GM21717 (cell line): ENCODE data around the gene EVX2.

ENCODE experiments used
- ATAC-seq: cut with Tn5 transposase; IDR thresholded peaks from one replicate; pipeline ENCODE4 v1.9.1; 2021; ENCODE audit warnings: mild to moderate bottlenecking, moderate library complexity; ENCODE audit not compliant: unreplicated experiment

EVX2 gene

GRCh38 chr2:176122052-176122682, 38.4 kb upstream of the EVX2 start:
- no peak for ATAC-seq

- ATAC-seq = no peak
Observed at GRCh38 chr2:176121190-176122051, 37.7 kb upstream of the EVX2 start.

GRCh38 chr2:176120364-176121189, 36.8 kb upstream of the EVX2 start:
- no peak for ATAC-seq

- no peak for ATAC-seq
Observed at GRCh38 chr2:176118601-176119339, 35.0 kb upstream of the EVX2 start.

GRCh38 chr2:176117823-176118371, 34.1 kb upstream of the EVX2 start:
- ATAC-seq = no peak

GRCh38 chr2:176117162-176117822, 33.5 kb upstream of the EVX2 start:
- no peak for ATAC-seq

- no peak for ATAC-seq
Observed at GRCh38 chr2:176115883-176116813, 32.4 kb upstream of the EVX2 start, which contains the start of gene HOXD10. Gene HOXD10 (plus strand): TSS chr2:176116778. CDS start chr2:176116834, 56 bp downstream.

GRCh38 chr2:176114930-176115625, 31.3 kb upstream of the EVX2 start:
- ATAC-seq = no peak

- ATAC-seq = no peak
Observed at GRCh38 chr2:176114120-176114929, 30.6 kb upstream of the EVX2 start.

GRCh38 chr2:176112375-176113302, 28.9 kb upstream of the EVX2 start:
- ATAC-seq = no peak

GRCh38 chr2:176111846-176112374, 28.1 kb upstream of the EVX2 start:
- ATAC-seq = no peak

GRCh38 chr2:176111309-176111663, 27.5 kb upstream of the EVX2 start:
- ATAC-seq = no peak

GRCh38 chr2:176110415-176111308, 26.9 kb upstream of the EVX2 start:
- no peak for ATAC-seq

- ATAC-seq = no peak
Observed at GRCh38 chr2:176109946-176110345, 26.2 kb upstream of the EVX2 start.
